Astrocyte of the spinal cord (primary cell): Measurements from ENCODE around the gene ZNF804B.

Experiments
- DNase-seq: peaks from one replicate; pipeline ENCODE4 v3.0.0; 2011; ENCODE audit warnings: low read depth, low spot score
- H3K4me3 ChIP-seq: 2 replicates; pipeline ENCODE4 v1.5.1; 2011; ENCODE audit warnings: low read depth, mild to moderate bottlenecking, low read length, moderate library complexity
- in situ Hi-C: cut with HindIII; loops from 2 replicates; pipeline ENCODE4 v1.10.0; 2017; ENCODE audit warnings: low sequenced_read_pairs
- TF ChIP-seq, protein P1 (sequence below): IDR thresholded peaks from 2 replicates; pipeline ENCODE4 v1.5.1; 2012; ENCODE audit warnings: low read depth, mild to moderate bottlenecking, low read length, inconsistent platforms

Gene ZNF804B

DNA sequence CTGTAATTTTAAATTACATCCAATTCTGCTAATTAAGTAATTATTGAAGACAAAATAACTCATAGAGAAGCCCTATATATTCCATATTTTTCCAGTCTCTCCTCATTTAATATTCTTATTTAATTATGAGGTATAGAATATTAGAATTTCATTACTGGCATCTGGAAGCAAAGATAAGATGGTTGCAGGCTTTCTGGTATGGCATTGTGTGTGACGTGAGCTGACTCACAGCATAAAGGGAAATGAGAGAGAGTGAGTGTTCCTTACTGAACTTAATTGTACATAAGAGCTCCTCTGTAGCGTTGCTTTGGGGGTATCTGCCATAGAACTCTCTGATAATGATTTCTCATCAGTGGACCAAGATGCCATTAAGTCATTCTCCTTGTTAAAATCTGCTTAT, 163.4 kb downstream of the ZNF804B start:
- DNase-seq, result no peak
- H3K4me3 ChIP-seq, result no peak overlapping the region
- TF ChIP-seq, protein P1, sequence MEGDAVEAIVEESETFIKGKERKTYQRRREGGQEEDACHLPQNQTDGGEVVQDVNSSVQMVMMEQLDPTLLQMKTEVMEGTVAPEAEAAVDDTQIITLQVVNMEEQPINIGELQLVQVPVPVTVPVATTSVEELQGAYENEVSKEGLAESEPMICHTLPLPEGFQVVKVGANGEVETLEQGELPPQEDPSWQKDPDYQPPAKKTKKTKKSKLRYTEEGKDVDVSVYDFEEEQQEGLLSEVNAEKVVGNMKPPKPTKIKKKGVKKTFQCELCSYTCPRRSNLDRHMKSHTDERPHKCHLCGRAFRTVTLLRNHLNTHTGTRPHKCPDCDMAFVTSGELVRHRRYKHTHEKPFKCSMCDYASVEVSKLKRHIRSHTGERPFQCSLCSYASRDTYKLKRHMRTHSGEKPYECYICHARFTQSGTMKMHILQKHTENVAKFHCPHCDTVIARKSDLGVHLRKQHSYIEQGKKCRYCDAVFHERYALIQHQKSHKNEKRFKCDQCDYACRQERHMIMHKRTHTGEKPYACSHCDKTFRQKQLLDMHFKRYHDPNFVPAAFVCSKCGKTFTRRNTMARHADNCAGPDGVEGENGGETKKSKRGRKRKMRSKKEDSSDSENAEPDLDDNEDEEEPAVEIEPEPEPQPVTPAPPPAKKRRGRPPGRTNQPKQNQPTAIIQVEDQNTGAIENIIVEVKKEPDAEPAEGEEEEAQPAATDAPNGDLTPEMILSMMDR, result no peak
- in situ Hi-C loops, result no loop called here

DNA sequence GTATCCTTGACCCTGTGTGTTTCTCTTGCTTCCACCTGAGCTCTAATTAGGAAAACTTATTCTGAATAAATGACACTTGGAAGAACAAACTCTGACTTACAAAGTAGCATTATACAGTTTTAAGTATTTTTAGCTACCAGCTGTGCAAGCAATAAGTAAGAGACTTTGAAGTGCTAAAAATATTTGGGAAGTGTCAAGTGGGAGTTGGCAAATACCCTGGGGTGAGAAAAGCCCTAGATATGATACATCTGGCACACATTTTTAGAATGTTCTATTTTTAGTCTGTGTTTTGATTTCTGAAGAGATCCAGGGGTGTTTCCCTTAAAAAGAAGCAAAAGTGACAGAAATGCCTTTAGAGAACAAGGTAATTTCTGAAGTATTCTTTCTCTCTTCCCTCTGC, 168.8 kb downstream of the ZNF804B start:
- DNase-seq, result no peak
- no peak overlapping the region for H3K4me3 ChIP-seq
- TF ChIP-seq, protein P1, result no peak
- in situ Hi-C loops, result no loop called here

DNA sequence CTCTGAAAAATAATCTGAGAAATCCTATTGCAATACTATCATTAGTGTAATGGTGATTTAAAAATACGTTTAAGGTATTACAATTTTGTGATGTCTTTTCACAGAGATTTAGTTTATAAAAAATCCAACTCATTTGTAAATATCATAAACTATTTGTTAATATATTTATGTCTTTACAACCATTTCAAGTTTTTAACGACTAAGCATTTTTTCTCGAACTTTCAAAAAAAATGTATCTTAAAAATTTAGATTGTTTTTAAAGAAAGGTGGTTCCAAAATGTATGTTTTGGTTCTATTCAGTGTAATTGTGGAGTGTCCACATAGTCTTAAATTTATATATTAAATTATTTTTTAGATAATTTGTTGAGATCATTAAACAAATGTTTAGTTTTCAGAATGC, 170.2 kb downstream of the ZNF804B start:
- in situ Hi-C loops, result no loop called here
- TF ChIP-seq, protein P1, result no peak
- H3K4me3 ChIP-seq, result no peak overlapping the region
- no peak for DNase-seq

DNA sequence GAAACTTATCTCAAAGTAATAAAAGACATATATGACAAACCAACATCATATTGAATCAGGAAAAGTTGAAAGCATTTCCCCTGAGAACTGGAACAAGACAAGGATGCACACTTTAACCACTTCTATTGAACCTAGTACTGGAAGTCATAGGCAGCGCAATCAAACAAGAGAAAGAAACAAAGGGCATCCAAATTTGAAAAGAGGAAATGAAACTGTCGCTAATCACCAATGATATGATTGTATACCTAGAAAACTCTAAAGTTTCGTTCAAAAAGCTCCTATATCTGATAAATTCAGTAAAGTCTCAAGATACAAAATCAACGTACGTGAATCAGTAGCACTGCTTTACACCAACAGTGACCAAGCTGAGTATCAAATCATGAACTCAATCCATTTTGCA, 173.8 kb downstream of the ZNF804B start:
- no peak overlapping the region for H3K4me3 ChIP-seq
- TF ChIP-seq, protein P1, result no peak
- in situ Hi-C loops, result no loop called here
- no peak for DNase-seq

DNA sequence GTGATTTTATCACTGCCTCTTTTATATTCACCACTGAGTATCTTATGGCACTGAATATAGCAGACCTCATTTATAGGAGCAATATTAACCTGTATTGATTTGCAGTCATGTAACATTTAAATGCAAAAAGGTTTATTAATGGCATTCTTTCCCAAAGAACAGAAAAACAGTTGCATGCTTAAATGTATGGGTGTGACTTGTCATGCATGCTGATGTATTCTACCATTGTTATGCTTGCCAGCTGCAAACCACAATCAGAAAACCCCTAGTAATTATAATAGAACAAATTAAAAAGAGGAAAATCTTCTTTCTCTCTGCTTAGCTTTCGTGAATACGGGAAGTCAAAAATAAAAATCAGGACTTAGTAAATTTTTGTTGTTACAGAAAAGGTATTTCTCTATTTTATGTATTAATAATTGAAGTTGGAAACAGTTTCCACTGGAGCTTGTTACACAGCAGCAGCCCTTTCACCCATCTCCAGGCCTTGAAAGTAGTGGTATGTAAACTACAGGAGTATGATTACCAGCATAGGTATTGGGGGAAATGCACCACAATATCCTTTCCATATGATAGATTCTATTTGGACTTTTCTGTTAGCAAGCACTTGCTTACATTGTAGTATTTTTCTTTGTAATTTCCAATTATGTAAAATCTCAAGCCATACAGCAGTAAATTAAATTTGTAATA, 183.5 kb downstream of the ZNF804B start:
- DNase-seq, result no peak
- no peak overlapping the region for H3K4me3 ChIP-seq
- in situ Hi-C loops, result no loop called here
- TF ChIP-seq, protein P1, result no peak

DNA sequence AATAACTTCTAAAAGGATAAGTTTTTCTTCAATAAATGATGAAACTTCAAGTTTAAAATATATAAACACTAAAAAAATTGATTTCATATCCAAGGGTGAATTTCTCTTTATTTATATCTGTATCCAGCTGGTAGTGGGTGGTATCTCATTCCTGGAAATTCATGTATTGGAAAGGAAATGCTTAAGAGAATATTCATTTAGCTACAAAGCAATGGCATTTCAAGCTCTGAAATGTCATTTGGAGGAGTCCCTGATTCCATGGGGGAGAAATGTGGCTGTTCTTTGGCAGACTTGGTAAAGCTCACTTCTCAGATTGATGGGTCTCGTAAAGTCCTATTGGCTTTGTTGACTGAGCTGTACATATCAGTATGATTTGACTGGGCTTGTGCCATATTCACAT, 192.3 kb downstream of the ZNF804B start:
- no peak overlapping the region for H3K4me3 ChIP-seq
- in situ Hi-C loops, result no loop called here
- TF ChIP-seq, protein P1, result no peak
- no peak for DNase-seq
